KOPT-K1 (cell line): Measurements from ENCODE around the gene ANKIB1.
"Not testable (repeated sequence)": the region's sequence is repeated elsewhere in the genome, so short reads cannot be mapped to it uniquely, and the experiment has no call there.

ENCODE experiments used
- H3K27ac ChIP-seq: fragments of 200-600 bp; sonication (generic); 2 replicates; pipeline ENCODE4 v1.5.1; 2016; ENCODE audit warnings: antibody characterized with exemption, mild to moderate bottlenecking, low read depth, low read length; ENCODE audit not compliant: poor library complexity, severe bottlenecking
- H3K36me3 ChIP-seq: fragments of 200-600 bp; sonication (generic); 2 replicates; pipeline ENCODE4 v1.5.1; 2017; ENCODE audit warnings: antibody characterized with exemption, mild to moderate bottlenecking, low read length, moderate library complexity; ENCODE audit not compliant: insufficient read depth
- H3K9me3 ChIP-seq: fragments of 200-600 bp; sonication (generic); 2 replicates; pipeline ENCODE4 v1.5.1; 2017; ENCODE audit warnings: antibody characterized with exemption, low read length, mild to moderate bottlenecking; ENCODE audit not compliant: insufficient read depth, poor library complexity, severe bottlenecking

The ANKIB1 gene

DNA sequence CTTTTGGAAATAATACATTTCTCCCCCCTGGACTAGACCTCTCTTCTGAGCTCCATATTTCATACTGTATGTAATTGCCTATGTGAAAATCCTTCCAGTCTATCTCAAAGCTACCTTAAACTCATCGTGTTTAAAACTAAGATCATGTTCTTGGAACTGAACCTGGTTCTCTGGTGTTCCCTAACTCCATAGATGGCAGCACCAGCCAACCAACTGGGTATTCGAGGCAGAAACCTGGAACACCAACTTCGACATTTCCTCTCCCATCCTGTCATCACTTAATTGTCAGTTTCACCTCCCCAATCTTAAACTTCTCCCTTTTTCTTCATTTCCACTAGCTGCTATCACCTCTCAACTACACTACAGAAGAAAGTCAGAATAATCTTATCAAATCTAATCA lies 87.0 kb downstream of the ANKIB1 start:
- Histone ChIP-seq H3K36me3 (peaks cover 50% of the 10 kb centered on the region), H3K27ac (no peak overlapping the region), H3K9me3 (peaks cover 9% of the 10 kb centered on the region)

DNA sequence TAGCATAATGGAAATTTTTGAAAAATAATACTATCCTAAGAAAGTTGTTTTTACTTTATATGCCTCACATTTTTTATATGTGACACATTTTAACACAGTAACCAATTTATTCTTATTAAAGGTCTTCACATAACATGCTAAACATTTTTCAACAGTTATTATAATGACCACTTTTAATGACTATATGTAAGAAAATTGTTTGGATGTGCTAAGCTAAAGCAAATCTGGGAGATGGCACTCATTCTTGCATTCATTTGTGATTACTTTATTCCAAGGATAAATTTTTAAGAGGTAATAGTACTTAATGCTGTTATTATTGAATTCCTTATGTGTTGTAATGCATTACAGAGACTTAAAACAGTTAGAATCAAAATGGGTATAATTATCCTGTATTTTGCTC lies 88.1 kb downstream of the ANKIB1 start:
- peaks cover 9% of the 10 kb centered on the region for H3K9me3 ChIP-seq
- no peak overlapping the region for H3K27ac ChIP-seq
- peaks cover 42% of the 10 kb centered on the region for H3K36me3 ChIP-seq

DNA sequence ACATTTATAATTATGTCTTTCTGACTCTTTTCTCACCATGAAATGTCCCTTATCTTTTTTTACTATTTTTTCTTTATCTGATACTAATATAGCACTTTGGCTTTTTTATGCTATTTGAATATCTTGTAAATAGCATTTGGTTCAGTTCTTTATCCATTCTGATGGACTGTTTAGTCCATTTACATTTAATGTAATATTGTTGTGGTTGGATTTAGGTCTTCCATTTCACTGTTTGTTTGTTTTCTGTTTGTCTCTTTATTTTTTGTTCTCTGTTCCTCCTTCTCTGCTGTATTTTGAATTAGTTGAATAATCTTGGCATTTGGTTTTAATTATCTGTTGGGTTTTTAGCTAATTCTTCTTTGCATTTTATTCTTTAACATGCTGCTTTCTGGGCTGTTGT lies 89.8 kb downstream of the ANKIB1 start:
- Histone ChIP-seq H3K36me3 (peaks cover 30% of the 10 kb centered on the region), H3K27ac (no peak overlapping the region), H3K9me3 (peaks cover 9% of the 10 kb centered on the region)

DNA sequence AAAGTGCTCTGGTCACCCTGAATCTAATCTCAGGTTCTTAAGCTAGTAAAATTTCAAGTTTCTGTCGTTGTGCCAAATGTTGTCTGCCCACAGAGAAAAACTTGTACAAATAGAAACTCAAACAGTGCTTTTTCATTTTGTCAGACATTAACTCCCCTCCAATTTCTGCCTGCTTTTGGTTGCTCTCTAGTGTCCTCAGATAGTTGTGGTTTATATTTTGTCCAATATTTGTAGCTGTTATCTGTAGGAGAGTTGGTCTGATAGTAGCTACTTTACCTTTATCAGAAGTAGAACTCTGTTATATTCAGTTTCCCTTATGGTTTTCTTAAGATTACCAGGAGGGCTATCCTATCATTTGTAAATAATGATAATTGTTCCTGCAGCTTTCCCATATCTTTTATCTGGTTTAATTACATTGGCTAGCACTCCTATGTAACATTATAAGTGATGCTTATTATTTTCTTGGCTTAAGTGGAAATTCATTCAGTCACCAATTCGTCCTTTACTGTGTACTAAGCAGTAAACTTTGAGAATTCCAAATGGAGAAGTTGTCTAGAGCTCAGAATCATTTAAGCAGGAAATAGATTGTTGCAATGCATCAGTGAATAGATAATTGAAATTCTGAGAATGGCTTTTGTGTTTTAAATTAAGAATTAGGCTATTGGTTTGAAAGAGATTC lies 91.0 kb downstream of the ANKIB1 start:
- Histone ChIP-seq H3K27ac (no peak overlapping the region), H3K9me3 (peaks cover 9% of the 10 kb centered on the region), H3K36me3 (peaks cover 30% of the 10 kb centered on the region)

DNA sequence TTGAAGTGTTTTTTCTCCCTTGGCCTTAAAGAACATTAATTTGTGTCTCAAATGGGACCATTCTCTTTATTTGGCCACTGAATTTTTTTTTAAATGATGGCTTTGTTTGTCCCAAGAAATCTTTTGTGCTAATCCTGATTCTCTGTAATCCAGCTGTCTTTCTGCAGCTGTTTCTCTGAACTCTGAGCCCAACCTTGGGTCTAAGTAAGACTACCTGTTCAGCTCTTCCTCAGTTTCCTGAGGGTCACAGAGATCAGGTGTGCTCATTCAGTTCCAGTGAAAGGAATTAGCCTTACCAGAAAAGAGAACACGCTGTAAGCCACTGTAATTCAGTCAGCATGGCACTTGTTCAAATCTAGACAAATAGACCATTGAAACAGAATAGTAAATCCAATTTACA lies 94.2 kb downstream of the ANKIB1 start:
- Histone ChIP-seq H3K27ac (no peak overlapping the region), H3K36me3 (peaks cover 37% of the 10 kb centered on the region), H3K9me3 (peaks cover 9% of the 10 kb centered on the region)

DNA sequence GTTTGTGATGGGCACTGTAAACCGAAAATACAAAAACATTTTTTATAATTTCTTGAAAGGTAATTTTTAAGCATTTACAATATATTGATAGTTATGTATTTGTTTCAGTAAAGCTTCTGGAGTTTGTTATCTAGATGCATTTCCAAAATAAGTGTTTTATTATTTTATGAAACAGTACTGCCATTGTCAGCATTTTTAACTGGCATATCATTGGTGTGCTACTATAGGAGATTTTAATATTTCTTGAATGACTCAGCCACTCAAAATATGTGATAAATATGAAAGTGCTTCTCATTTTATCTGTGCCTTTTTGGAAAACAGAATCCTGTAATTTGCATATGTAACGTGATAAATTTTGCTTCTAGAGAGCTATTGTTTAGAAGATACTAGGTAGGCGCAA lies 97.9 kb downstream of the ANKIB1 start:
- peaks cover 58% of the 10 kb centered on the region for H3K36me3 ChIP-seq

DNA sequence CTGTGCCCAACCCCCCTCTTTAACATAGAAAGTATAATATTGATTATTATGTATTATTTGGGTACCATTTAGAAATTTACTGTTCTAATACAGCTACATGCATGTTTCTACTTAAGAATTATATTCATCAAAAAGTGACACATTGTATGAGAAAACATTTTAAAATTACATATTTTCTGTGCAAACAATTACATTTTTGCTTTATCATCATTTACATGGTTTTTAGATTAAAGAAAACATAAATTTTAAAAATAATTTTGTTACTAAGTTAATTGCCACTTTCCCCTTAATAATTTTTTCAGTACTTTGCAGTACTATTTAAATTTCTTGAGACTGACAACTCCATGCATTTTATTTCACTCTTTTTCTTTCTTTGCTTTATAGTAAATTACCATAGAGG lies 106.2 kb downstream of the ANKIB1 start:
- Histone ChIP-seq H3K27ac (no peak overlapping the region), H3K9me3 (no peaks in the 10 kb centered on the region), H3K36me3 (peaks cover 86% of the 10 kb centered on the region)

More for the DNA sequence above, 97.9 kb downstream of the ANKIB1 start:
- no peaks in the 10 kb centered on the region for H3K9me3 ChIP-seq
- H3K27ac ChIP-seq: no peak overlapping the region

DNA sequence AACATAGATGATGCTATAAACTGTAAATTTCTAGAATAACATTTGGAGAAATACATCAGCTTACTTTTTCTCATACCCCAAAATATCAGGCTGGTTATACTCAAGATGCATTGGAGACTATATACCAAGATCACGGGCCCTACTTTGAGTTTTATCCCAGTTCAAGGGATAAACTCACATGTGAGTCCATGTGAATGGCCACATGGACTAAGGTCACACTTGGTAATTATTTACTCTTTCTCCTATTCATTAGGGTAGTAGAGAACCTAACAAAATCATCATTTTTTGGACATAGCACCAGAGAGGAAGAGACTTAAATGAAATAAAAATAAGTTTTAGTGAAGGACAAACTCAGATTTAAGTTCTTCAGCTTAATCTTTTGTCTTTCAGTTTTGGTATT lies 108.4 kb downstream of the ANKIB1 start:
- Histone ChIP-seq H3K36me3 (peaks cover 79% of the 10 kb centered on the region), H3K9me3 (no peaks in the 10 kb centered on the region), H3K27ac (no peak overlapping the region)

DNA sequence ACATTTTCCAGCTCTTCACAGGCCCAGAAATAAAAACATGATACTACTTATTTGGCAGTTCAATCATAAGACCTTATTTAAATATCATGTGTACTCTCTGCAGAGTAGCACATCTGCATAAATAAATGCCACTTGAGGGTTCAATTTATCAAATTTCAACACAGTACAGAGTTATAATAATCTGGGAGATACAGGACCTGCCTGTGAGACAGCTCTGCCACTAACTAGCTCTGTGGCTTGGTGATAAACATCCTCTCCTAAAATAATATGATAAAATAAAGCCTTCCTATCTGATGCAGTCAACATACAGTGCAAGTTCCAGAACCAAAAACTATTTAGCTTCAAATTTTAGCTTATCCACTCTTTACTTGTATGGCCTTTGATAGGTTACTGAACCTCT lies 110.6 kb downstream of the ANKIB1 start:
- Histone ChIP-seq H3K36me3 (peaks cover 77% of the 10 kb centered on the region), H3K27ac (no peak overlapping the region), H3K9me3 (no peaks in the 10 kb centered on the region)

DNA sequence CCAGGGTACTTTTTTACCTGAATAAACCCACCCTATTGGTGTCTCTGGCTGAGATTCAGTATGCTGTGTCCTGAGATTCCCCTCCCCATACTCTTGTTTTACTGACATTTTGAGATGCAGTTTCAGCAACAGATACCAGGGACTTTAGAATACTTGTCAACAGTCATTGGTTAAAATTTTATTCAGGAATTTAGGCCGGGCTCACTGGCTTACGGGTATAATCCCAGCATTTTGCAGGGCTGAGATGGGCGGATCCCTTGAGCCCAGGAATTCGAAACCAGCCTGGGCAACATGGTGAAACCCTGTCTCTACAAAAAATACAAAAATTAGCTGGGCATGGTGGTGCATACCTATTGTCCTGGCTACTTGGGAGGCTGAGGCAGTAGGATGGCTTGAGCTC lies 111.5 kb downstream of the ANKIB1 start:
- no peaks in the 10 kb centered on the region for H3K9me3 ChIP-seq
- peaks cover 72% of the 10 kb centered on the region for H3K36me3 ChIP-seq
- no peak overlapping the region for H3K27ac ChIP-seq

DNA sequence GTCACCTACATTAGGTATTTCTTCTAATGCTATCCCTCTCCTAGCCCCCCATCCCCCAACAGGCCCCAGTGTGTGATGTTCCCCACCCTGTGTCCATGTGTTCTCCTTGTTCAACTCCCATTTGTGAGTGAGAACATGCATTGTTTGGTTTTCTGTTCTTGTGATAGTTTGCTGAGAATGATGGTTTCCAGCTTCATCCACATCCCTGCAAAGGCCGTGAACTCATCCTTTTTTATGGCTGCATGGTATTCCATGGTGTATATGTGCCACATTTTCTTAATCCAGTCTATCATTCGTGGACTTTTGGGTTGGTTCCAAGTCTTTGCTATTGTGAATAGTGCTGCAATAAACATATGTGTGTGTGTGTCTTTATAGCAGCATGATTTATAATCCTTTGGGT lies 113.4 kb downstream of the ANKIB1 start:
- not testable (repeated sequence) for H3K27ac ChIP-seq, H3K9me3 ChIP-seq
- H3K36me3 ChIP-seq: peaks cover 71% of the 10 kb centered on the region

DNA sequence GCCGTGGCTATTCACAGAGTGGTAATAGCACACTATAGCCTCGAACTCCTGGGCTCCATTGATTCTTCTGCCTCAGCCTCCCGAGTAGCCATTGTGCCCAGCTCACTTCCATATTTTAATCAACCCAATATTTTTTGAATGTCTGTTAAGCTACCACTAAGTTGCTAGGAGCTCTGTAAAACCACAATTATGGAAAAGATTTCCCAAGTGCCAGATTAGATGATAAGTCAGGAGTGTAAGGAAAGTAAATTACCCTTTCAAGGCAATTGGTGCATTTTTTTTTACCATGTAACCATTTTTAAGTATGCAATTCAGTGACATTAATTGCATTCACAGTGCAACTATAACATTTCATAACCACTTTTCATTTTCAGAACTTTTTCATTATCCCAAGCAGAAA lies 114.0 kb downstream of the ANKIB1 start:
- Histone ChIP-seq H3K27ac (no peak overlapping the region), H3K9me3 (no peaks in the 10 kb centered on the region), H3K36me3 (peaks cover 65% of the 10 kb centered on the region)

DNA sequence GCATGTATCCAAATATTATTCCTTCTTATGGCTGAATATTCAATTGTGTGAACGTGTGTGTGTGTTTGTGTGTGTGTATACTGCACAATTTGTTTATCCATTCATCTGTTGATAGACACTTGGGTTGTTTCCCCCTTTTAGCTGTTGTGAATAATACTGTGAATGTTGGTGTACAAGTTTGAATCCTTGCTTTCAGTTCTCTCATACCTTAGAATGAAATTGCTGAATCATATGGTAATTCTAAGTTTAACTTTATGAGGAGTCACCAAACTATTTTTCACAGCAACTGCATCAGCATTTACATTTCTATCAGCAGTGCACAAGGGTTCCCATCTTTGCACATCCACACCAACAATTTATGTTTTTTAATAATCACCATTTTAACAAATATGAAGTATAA lies 114.6 kb downstream of the ANKIB1 start:
- Histone ChIP-seq H3K9me3 (no peaks in the 10 kb centered on the region), H3K36me3 (peaks cover 59% of the 10 kb centered on the region), H3K27ac (no peak overlapping the region)

DNA sequence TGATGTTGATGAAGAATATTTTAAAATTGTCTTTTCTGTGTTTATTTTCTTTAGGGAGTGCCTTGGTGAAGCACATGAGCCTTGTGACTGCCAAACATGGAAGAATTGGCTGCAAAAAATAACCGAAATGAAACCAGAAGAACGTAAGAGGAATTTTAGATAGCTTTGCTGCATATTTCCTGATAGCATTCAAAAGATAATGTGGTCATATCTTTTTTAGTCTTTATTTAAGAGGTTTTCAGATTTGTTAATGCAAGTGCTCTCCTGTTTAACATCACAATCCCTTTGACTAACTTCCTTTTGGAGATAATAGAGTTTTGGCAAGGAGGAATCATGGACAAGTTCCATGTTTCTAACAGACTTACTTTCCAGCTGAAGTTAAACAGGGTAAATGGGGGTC lies 116.4 kb downstream of the ANKIB1 start:
- H3K36me3 ChIP-seq: peaks cover 61% of the 10 kb centered on the region
- H3K9me3 ChIP-seq: no peaks in the 10 kb centered on the region
- H3K27ac ChIP-seq: no peak overlapping the region

DNA sequence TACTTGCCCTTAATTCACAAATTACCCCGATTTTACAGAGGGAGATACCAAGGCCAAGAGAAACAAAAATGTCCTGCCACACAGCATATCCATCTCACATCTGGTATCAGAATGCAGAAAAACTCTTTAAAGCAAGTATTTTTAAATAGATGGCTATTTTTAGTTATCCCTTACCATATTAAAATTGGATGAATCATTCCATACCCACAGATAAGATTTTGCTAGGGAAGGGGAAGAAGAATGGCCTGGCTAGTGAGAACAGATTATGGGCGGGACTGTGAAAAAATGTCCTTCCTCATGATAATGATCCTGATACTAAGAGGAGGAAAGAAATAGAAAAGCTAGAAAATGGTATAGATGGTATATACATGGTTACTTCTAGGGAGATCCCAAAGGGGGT lies 121.0 kb downstream of the ANKIB1 start:
- Histone ChIP-seq H3K36me3 (peaks cover 55% of the 10 kb centered on the region), H3K27ac (no peak overlapping the region), H3K9me3 (no peaks in the 10 kb centered on the region)

DNA sequence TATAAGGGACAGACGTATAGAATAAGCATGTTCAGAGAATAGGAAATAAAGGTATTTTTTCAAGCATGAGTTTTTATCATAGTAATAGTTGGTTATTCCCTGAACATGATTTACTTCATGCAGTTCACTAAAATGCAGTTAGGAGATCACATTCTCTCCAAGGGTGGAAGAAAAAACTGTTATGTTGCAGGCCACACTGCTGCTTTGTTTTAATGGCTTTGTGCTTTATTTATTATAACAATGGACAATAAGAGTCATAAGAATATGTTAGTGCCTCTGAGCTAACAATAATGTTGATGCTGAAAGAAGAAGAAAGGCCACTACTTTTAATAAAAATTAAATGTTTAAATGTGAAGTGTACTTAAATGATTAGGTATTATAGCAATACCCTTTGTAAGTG lies 123.0 kb downstream of the ANKIB1 start:
- no peak overlapping the region for H3K27ac ChIP-seq
- no peaks in the 10 kb centered on the region for H3K9me3 ChIP-seq
- peaks cover 53% of the 10 kb centered on the region for H3K36me3 ChIP-seq
